Measurements from ENCODE around the gene PRKAR2A. TPM values are rescaled to one million over a fixed set of nuclear protein-coding genes. Genes with fewer than 3 reads are reported as not detected.
"Not testable (repeated sequence)": the region's sequence is repeated elsewhere in the genome, so short reads cannot be mapped to it uniquely, and the experiment has no call there.

The PRKAR2A gene
- total RNA-seq, 1 experiment from 2014 or later: 61.3 TPM

- Mint-ChIP-seq H3K27me3 (ENCODE audit: insufficient read depth, unreplicated experiment) (no peaks in the 10 kb centered on the region), H3K9me3 (ENCODE audit: unreplicated experiment) (no peaks in the 10 kb centered on the region), H3K36me3 (ENCODE audit: insufficient read depth, unreplicated experiment) (peaks cover 9% of the 10 kb centered on the region), H3K4me1 (ENCODE audit: insufficient read depth, unreplicated experiment) (no peaks in the 10 kb centered on the region), H3K4me3 (ENCODE audit: unreplicated experiment) (no peak overlapping the region), H3K27ac (ENCODE audit: low read depth, unreplicated experiment) (no peak overlapping the region)
- BruUV-seq (replicated peaks): no TSS peak
- ChIA-PET POLR2A (interaction anchor here (0.6 to 1.4 kb wide), 4 partner anchors 15 to 116 kb away, joined by 3 to 6 read pairs (median 4); partner anchors contain the start of genes IP6K2 and PRKAR2A), CTCF (interaction anchor here (0.5 to 0.7 kb wide), 3 partner anchors 9 to 441 kb away, joined by 3 read pairs; no protein-coding TSS in a partner anchor)
- no peak for DNase-seq (ENCODE audit: unreplicated experiment)
- intact Hi-C loops (cut with micrococcal nuclease): no loop called here
- TF ChIP-seq, protein P1, sequence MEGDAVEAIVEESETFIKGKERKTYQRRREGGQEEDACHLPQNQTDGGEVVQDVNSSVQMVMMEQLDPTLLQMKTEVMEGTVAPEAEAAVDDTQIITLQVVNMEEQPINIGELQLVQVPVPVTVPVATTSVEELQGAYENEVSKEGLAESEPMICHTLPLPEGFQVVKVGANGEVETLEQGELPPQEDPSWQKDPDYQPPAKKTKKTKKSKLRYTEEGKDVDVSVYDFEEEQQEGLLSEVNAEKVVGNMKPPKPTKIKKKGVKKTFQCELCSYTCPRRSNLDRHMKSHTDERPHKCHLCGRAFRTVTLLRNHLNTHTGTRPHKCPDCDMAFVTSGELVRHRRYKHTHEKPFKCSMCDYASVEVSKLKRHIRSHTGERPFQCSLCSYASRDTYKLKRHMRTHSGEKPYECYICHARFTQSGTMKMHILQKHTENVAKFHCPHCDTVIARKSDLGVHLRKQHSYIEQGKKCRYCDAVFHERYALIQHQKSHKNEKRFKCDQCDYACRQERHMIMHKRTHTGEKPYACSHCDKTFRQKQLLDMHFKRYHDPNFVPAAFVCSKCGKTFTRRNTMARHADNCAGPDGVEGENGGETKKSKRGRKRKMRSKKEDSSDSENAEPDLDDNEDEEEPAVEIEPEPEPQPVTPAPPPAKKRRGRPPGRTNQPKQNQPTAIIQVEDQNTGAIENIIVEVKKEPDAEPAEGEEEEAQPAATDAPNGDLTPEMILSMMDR (IDR thresholded peaks at IDR 0.05; ENCODE audit: unreplicated experiment): no peak
These were observed 15.0 kb downstream of the PRKAR2A start for GRCh38 chr3:48832684-48833083.

GRCh38 chr3:48830715-48831114 is 17.0 kb downstream of the PRKAR2A start:
- Mint-ChIP-seq H3K9me3 (ENCODE audit: unreplicated experiment) (no peaks in the 10 kb centered on the region), H3K27ac (ENCODE audit: low read depth, unreplicated experiment) (no peak overlapping the region), H3K4me3 (ENCODE audit: unreplicated experiment) (no peak overlapping the region), H3K36me3 (ENCODE audit: insufficient read depth, unreplicated experiment) (peaks cover 6% of the 10 kb centered on the region), H3K27me3 (ENCODE audit: insufficient read depth, unreplicated experiment) (no peaks in the 10 kb centered on the region), H3K4me1 (ENCODE audit: insufficient read depth, unreplicated experiment) (peaks cover 10% of the 10 kb centered on the region)
- intact Hi-C loops (cut with micrococcal nuclease): no loop called here
- ChIA-PET CTCF (interaction anchor here (0.6 to 0.7 kb wide), 2 partner anchors 16 to 272 kb away, joined by 3 to 4 read pairs; no protein-coding TSS in a partner anchor), POLR2A (interaction anchor here (0.7 kb wide), 2 partner anchors 9 to 23 kb away, joined by 3 to 4 read pairs; no protein-coding TSS in a partner anchor)
- TF ChIP-seq, protein P1 (IDR thresholded peaks at IDR 0.05; ENCODE audit: unreplicated experiment): no peak
- DNase-seq (ENCODE audit: unreplicated experiment): no peak
- no TSS peak for BruUV-seq (replicated peaks)

- DNase-seq (ENCODE audit: unreplicated experiment); intact Hi-C loops (cut with micrococcal nuclease); H3K27ac Mint-ChIP-seq (ENCODE audit: low read depth, unreplicated experiment); H3K4me3 Mint-ChIP-seq (ENCODE audit: unreplicated experiment); H3K27me3 Mint-ChIP-seq (ENCODE audit: insufficient read depth, unreplicated experiment); H3K36me3 Mint-ChIP-seq (ENCODE audit: insufficient read depth, unreplicated experiment); POLR2A ChIA-PET; H3K9me3 Mint-ChIP-seq (ENCODE audit: unreplicated experiment); CTCF ChIA-PET; BruUV-seq (replicated peaks): not testable (repeated sequence)
- peaks cover 10% of the 10 kb centered on the region for H3K4me1 Mint-ChIP-seq (ENCODE audit: insufficient read depth, unreplicated experiment)
These were observed 18.1 kb downstream of the PRKAR2A start for GRCh38 chr3:48829525-48829924.

- DNase-seq (ENCODE audit: unreplicated experiment); H3K4me3 Mint-ChIP-seq (ENCODE audit: unreplicated experiment); H3K27ac Mint-ChIP-seq (ENCODE audit: low read depth, unreplicated experiment); BruUV-seq (replicated peaks); H3K27me3 Mint-ChIP-seq (ENCODE audit: insufficient read depth, unreplicated experiment); H3K9me3 Mint-ChIP-seq (ENCODE audit: unreplicated experiment); intact Hi-C loops (cut with micrococcal nuclease): not testable (repeated sequence)
- peaks cover 10% of the 10 kb centered on the region for H3K4me1 Mint-ChIP-seq (ENCODE audit: insufficient read depth, unreplicated experiment)
- H3K36me3 Mint-ChIP-seq (ENCODE audit: insufficient read depth, unreplicated experiment): peaks cover 11% of the 10 kb centered on the region
- ChIA-PET POLR2A (interaction anchor here (0.6 kb wide), 2 partner anchors 32 to 59 kb away, joined by 3 to 4 read pairs; no protein-coding TSS in a partner anchor), CTCF (interaction anchor here (1.1 kb wide), 1 partner anchor 88 kb away, joined by 4 read pairs; no protein-coding TSS in a partner anchor)
These were observed 19.8 kb downstream of the PRKAR2A start for GRCh38 chr3:48827874-48828273.

DNA sequence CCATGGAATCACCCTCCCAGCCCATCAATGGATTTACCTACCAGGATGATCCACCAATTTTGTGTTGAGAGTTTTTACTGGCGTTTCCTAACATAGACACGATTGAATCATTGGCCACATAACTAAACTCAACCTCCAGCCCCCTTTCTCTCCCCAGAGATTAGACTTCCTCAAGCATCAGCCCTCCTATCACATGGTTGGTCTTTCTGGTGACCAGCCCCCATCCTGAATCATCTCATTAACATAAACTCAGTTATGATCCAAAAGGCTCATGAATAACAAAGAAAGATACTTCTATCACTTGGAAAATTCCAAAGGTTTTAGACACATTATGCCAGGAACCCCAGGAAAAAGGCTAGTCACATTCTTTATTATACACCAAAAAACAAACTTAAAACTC is 21.2 kb downstream of the PRKAR2A start:
- POLR2A ChIA-PET: no interaction called here

More for the DNA sequence above, 21.2 kb downstream of the PRKAR2A start:
- no peak for DNase-seq (ENCODE audit: unreplicated experiment)
- no peak overlapping the region for H3K4me3 Mint-ChIP-seq (ENCODE audit: unreplicated experiment)
- H3K27me3 Mint-ChIP-seq (ENCODE audit: insufficient read depth, unreplicated experiment): no peaks in the 10 kb centered on the region
- intact Hi-C loops (cut with micrococcal nuclease): no loop called here
- CTCF ChIA-PET: no interaction called here
- H3K9me3 Mint-ChIP-seq (ENCODE audit: unreplicated experiment): no peaks in the 10 kb centered on the region
- TF ChIP-seq, protein P1 (IDR thresholded peaks at IDR 0.05; ENCODE audit: unreplicated experiment): no peak
- peaks cover 10% of the 10 kb centered on the region for H3K4me1 Mint-ChIP-seq (ENCODE audit: insufficient read depth, unreplicated experiment)
- no TSS peak for BruUV-seq (replicated peaks)
- peaks cover 11% of the 10 kb centered on the region for H3K36me3 Mint-ChIP-seq (ENCODE audit: insufficient read depth, unreplicated experiment)
- no peak overlapping the region for H3K27ac Mint-ChIP-seq (ENCODE audit: low read depth, unreplicated experiment)

All from MCF 10A (cell line).